HG02885 (cell line): ENCODE data around the gene DENND1A.
"Not testable (repeated sequence)": the region's sequence is repeated elsewhere in the genome, so short reads cannot be mapped to it uniquely, and the experiment has no call there.

Experiments
- ATAC-seq: cut with Tn5 transposase; IDR thresholded peaks from one replicate; pipeline ENCODE4 v1.9.1; 2021; ENCODE audit warnings: mild to moderate bottlenecking; ENCODE audit not compliant: unreplicated experiment, poor library complexity

The DENND1A gene

DNA sequence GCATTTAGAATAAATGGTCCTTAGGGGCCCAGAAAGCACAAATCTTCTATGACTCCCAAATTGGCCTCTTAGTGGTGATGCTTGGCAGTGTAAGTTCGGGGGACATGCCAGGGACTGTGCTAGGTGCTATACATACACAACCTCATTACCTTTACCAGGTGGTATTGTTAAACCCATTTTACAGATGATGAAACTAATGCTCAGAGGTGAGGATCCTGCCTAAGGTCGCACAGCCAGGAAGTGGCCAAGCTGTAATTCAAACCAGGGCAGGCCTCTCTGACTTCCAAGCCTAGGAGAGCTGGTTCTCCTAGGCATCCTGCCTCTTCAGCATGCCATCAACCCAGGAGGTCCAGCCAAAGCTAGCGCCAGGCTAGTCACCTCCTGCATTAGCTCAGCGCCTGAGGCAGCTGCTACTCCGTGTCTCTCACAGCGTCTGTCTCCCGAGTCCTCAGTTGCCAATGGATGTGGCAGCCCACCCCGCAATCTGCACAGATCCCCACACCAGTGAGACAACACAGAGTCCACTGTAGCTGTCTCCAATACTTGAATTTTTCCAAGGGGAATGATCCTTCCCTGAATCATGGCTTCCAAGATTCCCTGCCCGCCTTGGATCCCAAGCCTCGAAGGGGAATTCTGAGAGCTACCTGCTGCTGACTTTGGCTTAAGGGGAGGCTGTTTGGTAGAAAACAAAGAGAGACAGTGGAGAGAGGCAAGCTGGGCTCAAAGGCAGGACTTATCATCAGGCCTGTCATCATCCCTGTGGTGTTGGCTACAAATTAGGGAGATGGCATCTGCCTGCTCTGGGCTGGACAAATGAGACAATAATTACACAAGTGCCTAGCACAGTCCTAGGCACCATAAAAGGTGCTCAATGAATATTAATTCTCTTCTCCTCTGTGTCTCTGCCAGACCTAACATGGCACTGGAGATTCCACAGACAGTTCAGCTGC lies 521.3 kb downstream of the DENND1A start:
- no peak for ATAC-seq

DNA sequence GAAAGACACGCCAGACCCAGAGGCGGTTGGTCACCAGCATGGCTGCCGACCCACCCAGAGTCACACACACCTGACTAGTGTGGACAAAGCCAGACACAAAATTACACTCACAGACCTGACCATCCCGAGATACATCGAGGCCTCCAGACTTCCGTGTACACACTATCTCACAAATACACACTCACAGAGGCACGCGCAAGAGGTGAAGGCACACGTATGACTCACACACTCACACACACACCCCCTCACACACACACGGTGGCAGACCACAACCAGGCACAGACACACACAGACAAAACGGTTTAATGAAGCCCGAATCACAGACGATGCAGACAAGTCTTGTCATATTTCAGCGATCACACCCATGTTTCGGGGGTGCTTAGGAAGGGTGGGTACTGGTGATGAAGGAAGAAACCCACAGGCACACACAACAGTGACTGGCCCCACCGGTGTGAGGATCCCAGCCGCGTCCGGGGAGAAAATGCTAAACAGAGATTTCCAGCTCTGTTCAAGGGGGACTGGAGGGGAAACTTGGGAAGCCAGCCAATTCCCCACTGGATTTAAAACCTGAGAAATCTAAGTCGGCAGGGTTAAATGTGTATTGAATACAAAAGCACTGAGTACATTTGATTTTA lies 522.6 kb downstream of the DENND1A start:
- no peak for ATAC-seq

DNA sequence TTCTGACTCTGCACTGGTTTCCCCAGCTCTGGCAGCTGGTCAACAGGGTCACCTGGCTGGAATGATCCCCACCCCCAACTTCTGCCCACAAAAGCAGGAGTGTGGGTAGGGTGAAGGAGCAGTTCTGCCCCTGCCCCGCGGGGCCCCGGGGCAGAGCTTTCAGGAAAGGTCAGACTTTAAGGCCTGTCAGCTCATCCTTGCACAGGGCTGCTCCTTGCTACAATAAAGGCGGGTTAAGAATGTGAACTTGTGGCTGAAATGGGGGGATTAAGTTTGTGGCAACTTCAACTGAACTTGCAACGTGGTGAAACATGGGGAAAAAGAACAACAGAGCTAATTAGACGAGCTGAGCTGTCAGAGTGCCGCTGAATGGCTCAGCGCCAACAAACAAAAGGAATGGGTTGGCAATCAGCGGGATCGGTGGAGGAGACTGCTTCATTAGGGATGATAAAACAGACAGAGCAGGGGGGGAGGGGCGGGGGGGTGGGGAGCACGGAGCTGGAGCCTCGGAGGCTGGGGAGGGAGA lies 523.2 kb downstream of the DENND1A start:
- ATAC-seq: no peak

DNA sequence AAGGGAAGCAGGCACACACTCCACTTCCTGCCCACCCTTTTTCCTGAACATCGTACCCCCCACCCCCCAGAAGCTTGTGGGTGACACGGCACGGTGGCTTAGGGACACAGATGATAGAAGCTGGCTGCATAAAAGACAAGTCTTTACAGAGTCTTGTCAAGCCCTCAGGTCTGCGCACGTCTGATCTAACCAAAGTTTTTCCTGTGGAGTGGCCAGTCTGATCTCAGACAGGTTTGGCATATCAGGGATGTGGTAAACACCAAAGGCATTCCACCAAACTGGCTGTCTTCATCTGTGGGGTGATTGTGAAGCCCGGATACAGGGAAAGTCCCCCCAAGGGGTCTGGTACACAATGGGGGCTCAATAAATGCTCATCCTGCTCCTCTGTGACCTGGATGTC lies 523.9 kb downstream of the DENND1A start:
- ATAC-seq: no peak

DNA sequence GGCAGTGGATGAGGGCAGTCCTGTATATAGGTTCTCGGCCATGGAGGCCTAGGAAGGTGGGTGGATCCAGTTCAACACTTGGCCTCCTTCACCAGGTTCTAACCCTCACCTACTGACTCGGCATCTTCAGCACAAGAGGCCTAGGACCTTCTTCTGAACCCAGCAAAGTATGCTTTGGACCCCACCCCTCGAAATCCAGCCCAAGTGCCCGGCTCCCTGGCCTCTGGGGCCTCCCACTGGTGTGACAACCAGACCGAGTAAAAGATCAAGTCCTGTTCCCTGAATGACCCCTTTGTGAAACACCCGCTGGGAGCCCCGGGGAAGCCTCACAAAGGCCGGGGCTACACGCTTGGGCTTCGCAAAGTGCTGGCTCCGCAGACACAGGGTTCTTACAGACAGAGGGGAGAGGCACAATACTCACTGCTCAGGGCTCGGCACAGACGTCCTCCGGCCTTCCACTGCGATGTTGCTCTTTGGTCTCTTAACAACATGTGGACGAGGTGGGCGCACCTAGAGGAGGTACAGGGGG lies 526.9 kb downstream of the DENND1A start:
- ATAC-seq: no peak

DNA sequence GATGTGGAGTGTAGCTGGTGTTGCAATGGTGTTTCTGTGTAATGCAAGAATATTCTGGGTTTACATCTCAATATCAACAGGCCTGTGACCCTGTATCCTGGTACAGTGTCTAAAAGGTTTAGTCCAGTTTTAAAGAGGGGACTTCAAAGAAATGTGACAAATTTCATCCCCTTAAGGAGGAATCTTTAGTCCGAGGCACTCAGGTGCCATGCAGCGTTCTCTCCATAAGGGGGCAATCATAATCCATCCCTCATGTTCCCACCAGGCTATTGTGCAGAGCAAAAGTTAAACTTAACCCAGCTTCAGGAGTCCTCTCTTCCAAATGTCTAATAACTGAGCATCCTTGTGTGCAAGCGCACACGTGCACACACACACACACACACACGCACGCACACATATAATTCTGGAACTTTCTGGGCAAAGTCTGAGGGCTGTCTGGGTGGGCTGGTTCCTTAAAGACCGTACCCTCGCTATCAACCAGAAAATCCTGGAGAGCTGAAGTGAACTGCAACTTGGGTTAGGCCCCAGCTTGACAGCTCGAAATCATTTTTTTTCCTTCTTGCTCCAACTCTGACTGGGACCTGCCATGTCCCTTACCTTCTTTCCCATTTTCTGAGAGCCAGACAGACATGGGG lies 527.9 kb downstream of the DENND1A start:
- ATAC-seq: no peak

DNA sequence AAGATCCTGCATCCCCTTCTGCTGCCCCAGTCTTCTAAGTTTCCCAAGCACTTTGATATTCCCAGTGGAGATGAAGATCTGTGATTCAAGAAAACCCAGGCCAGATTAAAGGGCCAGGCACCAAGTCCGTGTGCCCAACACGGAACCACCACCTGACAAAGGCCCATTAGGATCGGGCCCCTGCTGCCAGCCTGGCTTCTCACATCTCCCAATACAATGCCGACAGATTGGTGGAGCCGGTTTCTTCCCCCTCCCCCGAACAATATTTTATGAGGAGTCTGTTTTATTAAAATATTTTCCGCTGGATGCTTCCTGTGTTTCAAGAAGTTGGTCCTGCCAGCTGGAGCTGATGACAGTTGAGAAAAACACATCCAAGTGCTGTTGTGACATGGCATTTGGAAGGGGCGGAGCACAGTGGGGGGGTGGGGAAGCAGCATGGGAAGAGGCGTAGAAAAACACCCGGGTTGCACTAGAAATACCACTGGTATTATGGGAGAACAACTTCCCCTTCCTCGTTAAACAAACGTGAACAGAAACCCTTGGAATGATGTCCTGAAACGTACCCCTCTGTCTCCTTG lies 528.9 kb downstream of the DENND1A start:
- no peak for ATAC-seq

DNA sequence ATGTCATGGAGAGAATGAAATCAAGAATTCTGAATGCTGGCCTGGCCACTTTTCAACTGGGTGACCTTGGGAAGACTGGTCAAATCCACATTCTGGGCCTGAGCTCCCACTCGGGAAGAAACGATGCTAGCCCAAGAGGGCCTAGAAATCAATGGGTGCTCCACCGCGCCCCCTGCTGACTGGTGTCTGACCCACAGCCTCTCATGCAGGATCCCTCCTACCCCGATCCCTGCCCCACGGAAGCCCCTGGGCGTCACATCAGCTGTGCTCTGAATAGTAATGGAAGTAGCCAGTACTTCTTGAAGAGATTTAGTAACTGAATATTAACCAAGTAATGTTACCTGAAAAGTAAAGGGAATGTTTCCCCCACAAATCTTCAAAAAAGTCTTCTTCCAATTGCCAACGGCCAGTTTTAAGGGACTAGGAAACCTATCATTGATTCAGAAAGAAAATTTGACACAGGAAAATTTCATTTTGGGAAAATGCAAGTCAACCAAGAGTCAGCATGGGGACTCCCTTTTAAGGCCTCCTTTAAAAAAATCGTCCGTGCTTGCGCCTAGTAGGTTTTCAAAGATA lies 530.0 kb downstream of the DENND1A start:
- ATAC-seq: no peak

DNA sequence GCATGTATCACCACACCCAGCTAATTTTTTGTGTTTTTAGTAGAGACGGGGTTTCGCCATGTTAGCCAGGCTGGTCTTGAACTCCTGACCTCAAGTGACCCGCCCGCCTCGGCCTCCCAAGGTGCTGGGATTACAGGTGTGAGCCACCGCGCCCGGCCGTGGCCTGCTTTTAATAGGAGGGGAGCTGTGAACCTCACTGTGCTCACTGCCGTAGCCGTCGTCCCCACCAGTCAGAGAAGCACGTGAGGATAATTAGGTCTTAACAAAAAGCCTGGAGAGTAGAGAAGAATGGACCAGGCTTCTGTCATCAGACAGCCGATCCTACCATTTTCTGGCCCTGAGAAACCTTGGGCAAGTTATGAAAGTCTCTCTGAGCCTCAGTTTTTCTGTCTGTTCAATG lies 531.0 kb downstream of the DENND1A start:
- ATAC-seq: not testable (repeated sequence)

DNA sequence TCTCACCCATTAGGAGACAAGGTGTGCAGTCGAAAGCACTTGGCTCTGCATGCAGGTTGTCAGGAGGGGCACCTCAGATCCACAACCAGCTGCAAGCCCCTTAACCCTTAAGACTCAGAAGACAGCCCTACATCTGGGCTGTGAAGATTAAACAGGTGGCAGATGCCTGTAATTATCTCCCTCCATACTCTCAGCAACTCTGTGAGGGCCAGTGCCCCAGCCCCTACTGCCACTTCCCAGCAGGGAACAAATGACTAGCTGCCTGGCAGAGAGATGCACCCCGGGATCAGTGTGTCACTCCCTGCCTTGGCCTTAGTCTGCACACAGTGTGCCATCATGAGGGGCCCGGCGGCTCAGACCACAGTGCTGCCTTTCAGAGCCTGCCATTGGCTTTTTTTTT lies 532.0 kb downstream of the DENND1A start:
- ATAC-seq: no peak

DNA sequence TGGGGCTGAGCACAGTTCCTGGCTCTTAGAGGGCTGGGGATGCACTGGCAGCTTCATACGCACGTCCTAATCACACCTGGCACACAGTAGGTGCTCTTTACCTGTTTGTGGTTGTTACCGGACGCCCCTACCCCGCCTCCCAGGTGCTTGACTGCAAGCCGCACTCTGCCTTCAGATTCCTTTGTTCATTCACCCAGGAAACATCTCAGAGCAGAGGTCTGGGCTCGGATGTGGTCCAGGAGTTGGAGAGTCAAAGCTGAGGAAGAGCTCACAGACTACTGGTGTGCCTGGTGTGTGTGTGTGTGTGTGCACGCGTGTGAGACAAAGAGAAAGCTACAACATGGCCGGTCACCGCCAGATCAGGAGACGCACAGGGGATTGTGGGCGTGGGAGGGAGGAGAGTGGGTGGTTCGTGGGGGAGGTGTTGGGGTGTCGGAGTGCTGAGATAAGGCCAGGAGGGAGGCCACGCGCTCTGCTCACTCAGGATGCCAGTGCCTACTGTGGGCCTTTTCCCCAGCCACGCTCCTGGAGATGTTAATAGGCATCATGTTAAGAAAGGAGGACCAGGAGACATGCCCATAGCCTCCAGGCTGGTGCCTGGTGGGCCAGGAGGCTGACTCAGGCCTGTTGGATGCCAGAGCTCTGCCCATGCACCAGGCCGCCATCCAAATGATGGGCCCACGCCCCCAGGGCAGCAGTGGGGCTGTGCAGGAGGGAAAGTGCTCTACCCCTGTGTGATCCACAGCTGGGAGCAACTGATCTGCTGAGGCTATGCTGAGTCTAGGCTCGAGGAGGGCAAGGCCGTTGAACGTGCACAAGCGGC lies 534.0 kb downstream of the DENND1A start:
- ATAC-seq: no peak

DNA sequence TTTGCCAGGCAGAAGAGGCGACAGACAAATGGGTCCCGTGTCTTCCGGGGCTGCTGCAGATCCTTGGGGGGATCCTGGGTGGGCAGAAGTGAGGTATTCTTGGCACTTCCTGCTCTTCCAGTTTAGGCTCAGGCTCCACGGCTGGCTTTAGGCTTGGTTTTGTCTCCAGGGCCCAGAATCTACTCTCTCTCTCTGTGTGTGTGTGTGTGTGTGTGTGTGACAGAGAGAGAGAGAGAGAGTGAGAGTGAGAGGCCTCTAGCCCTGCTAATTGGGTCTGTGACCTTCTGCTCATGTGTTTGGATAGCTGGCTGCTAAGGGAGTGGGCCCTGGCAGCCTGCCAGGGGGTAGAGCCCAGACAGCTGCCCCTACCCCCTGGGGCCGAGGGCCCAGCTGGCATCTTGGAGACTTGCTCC lies 534.6 kb downstream of the DENND1A start:
- ATAC-seq: no peak

DNA sequence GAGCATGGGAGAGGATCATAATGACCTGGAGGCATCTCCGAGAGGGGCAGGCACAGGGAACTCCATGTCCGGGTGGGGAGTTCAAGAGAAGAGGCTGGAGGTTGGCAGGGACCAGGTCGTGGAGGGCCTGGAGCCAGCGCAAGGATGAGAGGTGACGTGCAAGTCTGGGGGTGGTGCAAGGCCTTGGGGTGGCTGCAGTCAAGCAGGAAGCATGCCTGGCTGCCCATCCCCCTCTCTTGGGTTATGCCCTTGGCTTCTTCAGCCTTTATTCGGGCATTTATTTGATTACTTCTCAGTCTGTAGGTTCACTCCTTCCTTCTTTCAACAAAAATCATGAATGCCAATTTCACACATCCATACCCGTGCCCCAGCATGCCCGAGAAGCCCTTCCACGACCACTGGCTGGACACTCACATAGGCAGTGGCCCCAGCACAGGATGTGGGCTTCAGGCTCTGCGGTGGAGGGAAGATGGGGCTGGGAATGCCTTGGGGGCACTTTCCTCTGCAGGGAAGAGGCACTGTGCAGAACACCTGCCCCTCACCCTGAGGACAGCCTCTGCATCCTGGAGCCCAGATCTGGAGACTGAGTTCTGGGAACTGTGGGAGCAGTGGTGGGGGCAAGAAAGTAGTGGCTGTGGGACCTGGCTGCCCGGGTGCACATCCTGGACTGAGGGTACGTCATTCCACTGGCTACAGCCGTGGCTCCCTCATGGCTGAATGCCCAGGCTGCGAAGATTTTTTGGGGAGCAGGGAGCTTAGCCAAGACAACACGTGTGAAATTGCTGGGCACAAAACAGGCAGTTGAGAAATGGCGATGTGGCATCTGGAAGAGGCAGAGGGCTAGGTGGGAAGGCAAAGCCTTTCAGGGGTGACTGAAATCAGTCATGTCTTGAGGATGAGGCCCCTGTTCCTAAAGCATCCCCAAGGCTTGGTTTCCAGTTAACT lies 535.4 kb downstream of the DENND1A start:
- no peak for ATAC-seq

DNA sequence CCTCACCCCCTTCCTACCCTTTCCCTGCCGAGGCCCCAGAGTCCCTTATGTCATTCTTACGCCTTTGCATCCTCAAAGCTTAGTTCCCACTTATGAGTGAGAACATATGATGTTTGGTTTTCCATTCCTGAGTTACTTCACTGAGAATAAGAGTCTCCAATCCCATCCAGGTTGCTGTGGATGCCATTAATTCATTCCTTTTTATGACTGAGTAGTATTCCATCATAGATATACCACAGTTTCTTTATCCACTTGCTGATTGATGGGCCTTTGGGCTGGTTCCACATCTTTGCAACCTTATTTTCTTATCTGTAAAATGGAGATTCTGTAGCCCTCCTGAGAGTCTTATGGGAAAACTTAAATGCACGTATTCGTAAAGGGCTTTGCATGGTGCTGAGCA lies 537.1 kb downstream of the DENND1A start:
- no peak for ATAC-seq

DNA sequence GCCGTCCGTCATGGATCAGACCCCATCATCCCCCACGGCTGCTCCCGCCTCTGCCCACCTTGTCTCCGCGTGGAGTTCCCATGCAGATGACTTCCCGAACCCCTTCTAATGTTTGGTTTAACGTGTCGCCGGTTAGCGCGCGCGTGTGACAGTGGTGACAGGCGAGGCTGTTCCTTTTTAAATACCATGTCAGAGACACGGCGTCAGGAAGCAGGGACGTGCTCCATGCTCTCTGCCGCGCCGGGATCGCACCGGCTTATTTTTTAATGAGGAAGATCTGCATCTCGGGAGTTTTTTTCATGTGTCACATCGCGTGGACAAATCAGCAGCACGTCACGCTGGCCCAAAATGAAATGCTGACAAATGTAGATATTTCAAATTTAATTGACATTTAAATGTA lies 538.0 kb downstream of the DENND1A start:
- ATAC-seq: no peak

DNA sequence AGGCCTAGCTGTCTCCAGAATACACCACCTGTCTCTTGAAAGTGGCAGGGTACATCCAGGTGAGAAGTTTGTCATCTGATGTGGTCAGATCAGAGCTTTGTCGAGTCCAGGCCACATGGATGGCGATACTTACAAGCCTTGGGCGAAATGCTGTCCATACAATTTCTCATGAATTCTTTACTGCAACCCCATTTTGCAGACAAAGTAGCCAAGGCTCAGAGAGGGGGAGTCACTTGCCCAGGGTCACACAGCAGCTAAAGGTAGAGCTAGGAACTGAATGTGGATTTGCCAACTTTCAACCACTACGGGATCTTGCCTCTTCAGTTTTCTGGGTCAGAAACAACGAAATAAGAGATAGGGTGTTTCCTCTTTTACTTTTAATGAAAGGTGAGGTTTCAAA lies 538.7 kb downstream of the DENND1A start:
- ATAC-seq: no peak

DNA sequence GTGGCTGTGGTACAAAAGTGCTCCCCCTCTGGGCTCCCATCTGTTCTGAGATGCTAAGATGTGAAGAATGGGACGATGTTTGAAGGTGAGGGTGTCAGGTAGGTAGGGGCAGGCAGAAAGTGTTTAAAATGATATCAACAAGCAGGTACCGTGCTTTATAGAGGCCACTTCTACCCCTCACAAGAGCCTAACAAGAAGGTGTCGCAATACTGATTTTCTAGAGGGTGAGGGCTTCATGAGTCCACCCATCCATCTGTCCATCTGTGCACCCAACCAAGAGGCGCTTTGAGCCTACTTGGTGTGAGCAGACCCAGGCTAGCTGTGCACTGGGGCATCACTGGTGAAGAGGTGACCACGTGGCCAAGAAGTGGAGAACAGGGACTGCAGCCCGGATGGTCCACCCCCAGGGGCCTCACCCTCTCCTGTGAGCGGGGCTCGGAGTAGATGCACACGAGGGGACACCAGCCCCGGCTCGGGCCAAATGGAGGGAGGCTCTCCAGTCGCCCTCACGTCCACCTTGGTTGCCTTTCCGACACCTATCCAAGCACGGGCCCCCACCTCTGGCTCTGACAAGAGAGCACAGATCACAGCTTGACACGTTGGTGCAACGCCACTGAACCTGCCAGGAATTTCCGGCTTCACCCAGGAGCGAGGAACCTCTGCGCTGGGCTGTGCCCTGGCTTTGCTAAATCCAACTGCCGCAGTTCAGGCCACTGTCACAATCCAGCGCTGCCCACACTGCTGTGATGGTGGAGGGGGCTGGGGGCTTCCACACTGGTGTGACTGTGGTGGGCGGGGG lies 539.4 kb downstream of the DENND1A start:
- no peak for ATAC-seq
